ENCODE data around the gene PTCD1.

PTCD1 gene

GRCh38 chr7:99438573-99439480, at the start of gene PTCD1, which contains the start of gene CPSF4:
Gene PTCD1, minus strand, starts transcription at chr7:99438798. Its CDS starts 3,556 bp downstream, at chr7:99435242.
Gene CPSF4, plus strand, starts transcription at chr7:99438943. Its CDS starts 140 bp downstream, at chr7:99439083.
- DNase-seq (ENCODE audit: insufficient read length, low spot score) (peak; percentile 94), FAIRE-seq (peak; percentile 9)

GRCh38 chr7:99485094-99485493, 46.5 kb upstream of the PTCD1 start:
- DNase-seq (ENCODE audit: insufficient read length, low spot score) (no peak), FAIRE-seq (no peak)

GRCh38 chr7:99478464-99479440, 40.2 kb upstream of the PTCD1 start:
- no peak for FAIRE-seq
- no peak for DNase-seq (ENCODE audit: insufficient read length, low spot score)

GRCh38 chr7:99476107-99476506, 37.5 kb upstream of the PTCD1 start:
- FAIRE-seq (no peak), DNase-seq (ENCODE audit: insufficient read length, low spot score) (no peak)

- DNase-seq (ENCODE audit: insufficient read length, low spot score) (peak; percentile 13), FAIRE-seq (no peak)
Observed at GRCh38 chr7:99473315-99473596, 34.7 kb upstream of the PTCD1 start.

- FAIRE-seq (no peak), DNase-seq (ENCODE audit: insufficient read length, low spot score) (peak; percentile 94)
Observed at GRCh38 chr7:99472561-99473314, 34.1 kb upstream of the PTCD1 start, which contains the start of gene ZNF789. Gene ZNF789, plus strand, starts transcription at chr7:99472890. Its CDS starts 3,567 bp downstream, at chr7:99476457.

- FAIRE-seq (no peak), DNase-seq (ENCODE audit: insufficient read length, low spot score) (no peak)
Observed at GRCh38 chr7:99469381-99470065, 30.9 kb upstream of the PTCD1 start.

GRCh38 chr7:99468336-99468918, 29.8 kb upstream of the PTCD1 start:
- FAIRE-seq = no peak
- DNase-seq (ENCODE audit: insufficient read length, low spot score) = no peak

GRCh38 chr7:99465421-99465768, 26.8 kb upstream of the PTCD1 start:
- FAIRE-seq (no peak), DNase-seq (ENCODE audit: insufficient read length, low spot score) (no peak)

- FAIRE-seq (no peak), DNase-seq (ENCODE audit: insufficient read length, low spot score) (no peak)
Observed at GRCh38 chr7:99461221-99461620, 22.6 kb upstream of the PTCD1 start.

- DNase-seq (ENCODE audit: insufficient read length, low spot score) = no peak
Observed at GRCh38 chr7:99460651-99461050, 22.1 kb upstream of the PTCD1 start.

GRCh38 chr7:99459087-99459486, 20.5 kb upstream of the PTCD1 start:
- FAIRE-seq (no peak), DNase-seq (ENCODE audit: insufficient read length, low spot score) (no peak)

More at GRCh38 chr7:99460651-99461050, 22.1 kb upstream of the PTCD1 start:
- no peak for FAIRE-seq

GRCh38 chr7:99457650-99458493, 19.3 kb upstream of the PTCD1 start:
- FAIRE-seq (no peak), DNase-seq (ENCODE audit: insufficient read length, low spot score) (no peak)

- FAIRE-seq = no peak
- DNase-seq (ENCODE audit: insufficient read length, low spot score) = no peak
Observed at GRCh38 chr7:99457050-99457649, 18.6 kb upstream of the PTCD1 start.

- DNase-seq (ENCODE audit: insufficient read length, low spot score) (no peak), FAIRE-seq (no peak)
Observed at GRCh38 chr7:99456288-99456687, 17.7 kb upstream of the PTCD1 start.

- FAIRE-seq (no peak), DNase-seq (ENCODE audit: insufficient read length, low spot score) (no peak)
Observed at GRCh38 chr7:99455874-99456273, 17.3 kb upstream of the PTCD1 start.

GRCh38 chr7:99453105-99453504, 14.5 kb upstream of the PTCD1 start:
- DNase-seq (ENCODE audit: insufficient read length, low spot score) (no peak), FAIRE-seq (no peak)

- FAIRE-seq (no peak), DNase-seq (ENCODE audit: insufficient read length, low spot score) (no peak)
Observed at GRCh38 chr7:99452541-99452940, 13.9 kb upstream of the PTCD1 start.
